HG03354 (cell line): ENCODE measurements around the gene HOXB6.

Experiments used
- ATAC-seq: cut with Tn5 transposase; IDR thresholded peaks from one replicate; pipeline ENCODE4 v1.9.1; 2021; ENCODE audit warnings: mild to moderate bottlenecking; ENCODE audit not compliant: unreplicated experiment, poor library complexity, severe bottlenecking

HOXB6 gene

DNA sequence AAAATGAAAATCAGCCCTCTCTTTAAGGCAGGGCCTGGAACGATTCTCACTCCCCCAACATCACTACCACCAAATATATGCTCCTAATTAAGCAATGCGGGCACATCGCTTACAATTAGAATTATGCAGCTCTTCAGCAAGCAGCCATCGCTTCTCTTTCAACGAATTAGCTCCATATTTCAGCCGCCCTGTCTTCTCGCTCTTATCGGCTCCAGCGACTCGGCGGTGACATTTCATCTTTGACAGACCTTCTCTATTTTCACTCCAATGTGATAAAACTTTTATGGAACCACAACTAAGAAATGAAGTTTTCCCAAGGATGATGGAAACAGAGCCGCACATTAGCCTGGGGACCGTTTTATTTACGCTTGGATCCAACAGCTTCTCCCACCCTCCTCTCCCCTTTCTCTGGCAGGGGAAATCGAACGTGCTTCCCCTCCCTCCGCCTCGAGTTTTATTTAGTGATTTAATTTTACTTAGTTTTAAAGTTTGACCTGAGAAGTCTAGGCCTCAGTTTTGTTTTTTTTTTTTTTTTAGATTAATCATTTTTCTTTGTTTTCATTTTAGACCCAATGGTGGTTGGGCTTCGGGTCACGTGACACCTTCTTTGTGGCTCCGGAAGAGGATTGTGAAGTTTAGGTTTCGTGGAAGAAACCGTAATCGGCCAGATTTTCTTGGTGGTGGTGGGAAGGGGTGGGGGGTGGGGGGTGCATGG is 56.8 kb downstream of the HOXB6 start:
- no peak for ATAC-seq

DNA sequence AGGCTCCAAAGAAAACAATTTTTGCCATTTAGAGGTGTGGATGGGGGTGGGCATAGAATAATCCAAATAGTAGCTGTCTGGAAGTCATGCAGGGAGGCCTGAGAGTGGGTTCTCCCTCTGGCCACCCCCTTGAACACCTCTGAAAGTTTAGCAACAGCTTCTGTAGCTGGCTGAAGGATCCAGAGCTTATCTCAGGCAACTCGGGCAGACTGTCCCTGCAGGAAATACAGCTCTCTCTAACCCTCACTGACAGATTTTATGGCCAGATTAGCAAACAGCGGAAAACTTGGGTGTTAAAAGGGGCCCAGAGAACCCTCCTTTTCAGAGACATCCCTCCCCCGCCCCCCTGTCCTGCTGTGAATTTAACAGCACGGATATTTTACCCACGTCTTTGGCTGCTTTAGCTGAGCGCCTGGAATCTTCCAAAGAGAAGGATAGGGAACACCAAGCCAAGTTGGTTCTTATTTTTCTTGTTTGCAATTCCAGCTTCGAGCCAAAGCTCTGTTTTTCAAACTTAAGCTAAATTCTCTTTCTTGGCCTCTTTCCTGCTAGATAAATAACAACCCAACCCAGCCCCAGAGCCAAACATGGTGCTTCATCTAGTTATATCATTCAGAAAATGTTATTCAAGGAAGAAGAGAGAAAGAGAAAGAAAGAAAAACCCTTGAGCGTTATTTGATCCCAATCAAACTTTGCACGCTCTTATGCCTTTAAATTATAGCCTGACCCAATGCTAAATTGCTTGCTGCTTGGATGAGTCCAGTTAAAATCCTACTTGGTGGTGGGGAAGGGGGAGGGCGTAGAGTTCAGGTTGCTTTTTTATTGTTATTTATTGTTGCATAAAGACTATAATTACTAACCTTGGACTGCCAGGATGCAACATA is 57.6 kb downstream of the HOXB6 start:
- no peak for ATAC-seq

DNA sequence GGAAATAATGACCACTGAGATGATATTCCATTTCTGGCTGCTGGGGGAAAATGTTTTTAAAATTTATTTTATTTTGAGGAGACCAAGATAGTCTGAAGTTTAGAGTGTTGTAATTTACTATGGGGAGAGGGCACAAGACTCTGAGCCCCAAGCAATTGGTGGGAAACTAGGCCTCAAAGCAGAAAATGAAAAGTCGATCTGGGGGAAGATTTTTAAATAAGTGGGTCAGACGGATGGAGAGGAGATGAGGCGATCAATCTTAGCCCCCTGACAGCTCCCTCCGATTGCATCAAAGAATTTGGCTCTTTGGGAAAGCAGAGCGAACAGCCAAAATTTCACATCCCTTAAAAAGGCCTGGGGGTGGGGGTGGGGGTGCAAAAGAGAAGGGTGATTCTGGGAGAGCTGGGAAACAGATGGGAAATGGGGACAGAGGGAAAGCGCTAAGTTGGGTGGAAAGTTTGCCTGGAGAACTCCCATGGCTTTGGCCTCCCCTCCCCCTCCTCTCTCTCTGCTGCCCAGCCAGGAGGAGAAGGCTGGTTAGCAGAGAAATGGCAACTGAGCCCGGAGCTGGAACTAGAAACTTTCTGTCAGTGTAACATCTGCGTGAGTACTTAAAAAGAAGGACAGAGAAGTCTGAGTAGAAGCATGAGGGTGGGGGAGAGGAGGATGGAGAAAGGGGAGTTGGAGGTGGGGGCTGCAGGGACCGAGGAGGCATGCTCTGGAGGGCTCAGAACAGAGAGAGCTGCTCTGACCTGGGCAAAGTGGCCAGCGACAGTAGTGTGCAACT is 58.5 kb downstream of the HOXB6 start:
- no peak for ATAC-seq
